ENCODE results near the gene POT1.

Gene POT1

DNA sequence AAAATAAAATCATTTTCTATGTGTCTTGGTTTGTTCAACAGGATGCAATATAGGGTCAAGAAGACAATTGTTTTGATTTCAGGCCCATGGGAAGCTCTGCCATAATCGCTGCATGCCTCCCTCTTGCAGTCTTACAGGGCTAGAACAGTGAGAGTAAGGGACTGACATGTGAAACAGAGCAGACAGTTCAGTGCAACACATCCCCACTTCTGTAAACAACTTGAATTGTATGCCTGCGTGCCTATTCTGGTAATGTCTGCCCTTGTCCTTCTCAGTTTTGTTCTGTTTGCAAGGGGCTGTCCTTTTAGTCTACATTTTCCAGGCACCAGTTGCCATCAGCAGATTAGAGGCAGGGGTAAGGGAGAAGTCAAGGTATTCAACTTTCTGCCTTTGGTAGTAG is 129.2 kb downstream of the POT1 start:
- DNase-seq = no peak

GRCh38 chr7:124799448-124799847 is 130.2 kb downstream of the POT1 start:
- DNase-seq = no peak

DNA sequence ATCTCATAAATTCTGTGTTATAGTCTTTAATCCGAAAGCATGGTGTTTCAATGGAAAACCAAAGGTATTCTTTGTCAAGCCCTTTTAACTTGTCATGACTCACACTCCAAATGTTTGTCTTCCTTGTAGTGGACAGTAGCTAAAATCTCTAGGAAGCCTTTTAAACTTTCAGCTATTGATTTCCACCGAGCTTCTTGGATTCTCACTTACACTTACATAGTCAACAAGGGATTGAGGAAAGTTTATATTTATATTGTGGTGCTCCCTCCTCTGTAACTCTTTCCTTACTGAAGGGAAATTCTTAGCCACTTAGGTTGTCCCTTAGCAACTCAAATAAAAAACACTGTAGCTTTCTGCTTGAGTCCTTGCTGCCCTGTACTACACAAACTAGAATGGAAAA is 132.9 kb downstream of the POT1 start:
- DNase-seq = no peak

DNA sequence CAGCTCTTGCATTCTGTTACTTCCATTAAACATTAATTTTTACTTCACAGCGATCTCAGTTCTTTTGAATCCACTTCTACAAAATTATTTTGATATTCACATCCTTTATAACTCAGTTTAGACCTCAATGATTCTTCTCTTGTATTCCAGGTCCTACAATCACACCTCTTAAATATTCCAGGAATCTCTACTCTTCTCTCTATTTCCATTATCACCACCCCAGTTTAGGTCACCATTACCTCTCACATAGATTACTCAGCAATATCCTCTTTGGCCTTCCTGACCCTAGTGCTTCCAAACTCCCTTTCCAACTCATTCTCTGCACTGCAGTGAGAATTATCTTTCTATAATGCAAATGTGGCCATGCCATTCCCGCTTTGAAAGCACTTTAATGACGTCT is 136.9 kb downstream of the POT1 start:
- no peak for DNase-seq

DNA sequence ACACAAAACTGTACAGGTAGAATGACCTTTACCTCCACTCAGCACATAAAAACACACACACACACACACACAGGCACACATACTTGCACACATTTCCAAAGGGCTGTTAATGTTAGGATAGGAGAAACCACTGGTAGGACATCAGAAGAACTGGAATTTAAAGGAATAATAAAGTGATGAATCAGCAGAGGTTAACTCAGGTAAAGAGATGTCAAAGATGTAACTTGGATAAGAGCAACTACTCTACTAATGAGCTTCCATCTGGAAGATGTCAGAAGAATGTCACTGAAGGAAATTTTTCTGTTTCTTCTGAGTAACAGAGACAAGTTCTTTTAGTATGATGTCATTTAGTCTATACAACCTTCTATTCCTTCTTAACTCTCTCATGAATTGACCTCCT is 137.6 kb downstream of the POT1 start:
- DNase-seq = no peak

DNA sequence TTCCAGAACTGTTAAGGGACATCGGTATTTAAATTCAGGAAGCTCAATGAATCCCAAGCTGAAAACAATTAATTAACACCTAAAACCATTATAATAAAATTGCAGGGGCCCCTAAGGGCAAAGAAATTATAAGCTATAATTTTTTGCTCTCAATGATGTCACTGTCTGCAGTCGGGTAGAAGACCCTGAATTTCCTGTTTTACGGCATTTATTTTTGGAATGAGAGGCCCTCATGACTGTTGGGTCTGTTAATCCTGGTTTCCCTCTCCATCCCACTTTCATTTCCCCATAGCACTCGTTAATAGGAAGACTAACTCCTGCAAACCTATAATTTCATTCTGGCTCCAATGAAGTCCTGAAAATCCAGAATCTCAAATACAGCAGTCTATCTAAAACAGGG is 138.2 kb downstream of the POT1 start:
- no peak for DNase-seq

GRCh38 chr7:124790645-124791044 is 139.0 kb downstream of the POT1 start:
- no peak for DNase-seq

DNA sequence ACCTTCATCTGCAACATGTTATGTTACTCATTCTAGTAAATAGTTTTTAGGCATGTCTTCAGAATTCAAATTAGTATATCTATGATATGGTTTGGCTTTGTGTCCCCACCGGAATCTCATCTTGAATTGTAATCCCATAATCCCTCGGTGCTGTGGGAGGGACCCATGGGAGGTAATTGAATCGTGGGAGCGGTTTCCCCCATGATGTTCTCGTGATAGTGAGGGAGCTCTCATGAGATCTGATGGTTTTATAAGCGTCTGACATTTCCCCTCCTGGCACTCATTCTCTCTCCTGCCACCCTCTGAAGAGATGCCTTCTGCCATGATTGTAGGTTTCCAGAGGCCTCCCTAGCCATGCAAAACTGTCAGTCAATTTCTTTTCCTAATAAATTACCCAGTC is 143.6 kb downstream of the POT1 start:
- no peak for DNase-seq

DNA sequence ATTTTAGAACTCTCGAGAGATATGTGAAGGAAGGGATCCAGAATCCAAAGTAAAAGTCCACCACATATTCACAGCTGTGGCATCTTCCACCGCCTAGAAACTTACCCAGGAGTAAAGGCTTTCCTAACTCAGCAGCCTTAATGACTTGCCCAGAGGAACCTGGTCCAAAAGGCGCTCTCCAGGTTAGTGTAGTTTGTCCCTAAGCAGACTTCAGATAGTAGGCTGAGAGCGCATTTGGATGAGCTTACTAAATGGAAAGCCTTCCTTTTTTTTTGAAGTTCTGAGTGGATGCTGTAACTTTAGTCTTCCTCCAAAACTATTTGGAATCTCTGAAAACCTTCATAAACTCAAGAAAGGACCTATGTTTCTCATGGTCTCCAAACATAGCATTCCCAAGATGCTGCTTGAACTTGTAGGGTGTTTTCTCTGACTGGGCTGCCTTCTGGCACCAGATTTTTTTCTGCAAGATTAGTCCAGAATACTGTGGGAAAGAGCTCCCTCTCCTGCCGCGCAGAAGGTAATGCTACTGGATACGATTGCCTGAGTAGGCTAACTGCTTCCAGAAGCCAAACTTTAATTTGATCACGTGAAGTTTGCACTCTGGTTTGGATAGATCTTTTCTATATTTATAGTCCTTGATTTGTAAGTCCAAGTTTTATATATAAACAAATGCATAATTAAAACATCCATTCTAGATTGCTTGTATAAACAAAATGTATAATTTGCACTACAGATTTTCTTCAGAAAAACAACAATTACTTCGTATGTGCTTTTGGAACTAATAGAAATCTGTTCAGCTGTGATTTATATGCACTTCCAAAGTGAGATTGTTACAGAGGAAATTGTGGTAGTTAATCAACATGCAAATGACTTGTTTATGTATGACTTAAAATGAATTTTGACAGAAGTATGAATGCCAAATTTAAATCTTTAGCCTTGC is 144.5 kb downstream of the POT1 start:
- peak in 1 of 5 experiments; percentile 27 for DNase-seq

GRCh38 chr7:124783271-124783670 is 146.4 kb downstream of the POT1 start:
- DNase-seq = no peak

DNA sequence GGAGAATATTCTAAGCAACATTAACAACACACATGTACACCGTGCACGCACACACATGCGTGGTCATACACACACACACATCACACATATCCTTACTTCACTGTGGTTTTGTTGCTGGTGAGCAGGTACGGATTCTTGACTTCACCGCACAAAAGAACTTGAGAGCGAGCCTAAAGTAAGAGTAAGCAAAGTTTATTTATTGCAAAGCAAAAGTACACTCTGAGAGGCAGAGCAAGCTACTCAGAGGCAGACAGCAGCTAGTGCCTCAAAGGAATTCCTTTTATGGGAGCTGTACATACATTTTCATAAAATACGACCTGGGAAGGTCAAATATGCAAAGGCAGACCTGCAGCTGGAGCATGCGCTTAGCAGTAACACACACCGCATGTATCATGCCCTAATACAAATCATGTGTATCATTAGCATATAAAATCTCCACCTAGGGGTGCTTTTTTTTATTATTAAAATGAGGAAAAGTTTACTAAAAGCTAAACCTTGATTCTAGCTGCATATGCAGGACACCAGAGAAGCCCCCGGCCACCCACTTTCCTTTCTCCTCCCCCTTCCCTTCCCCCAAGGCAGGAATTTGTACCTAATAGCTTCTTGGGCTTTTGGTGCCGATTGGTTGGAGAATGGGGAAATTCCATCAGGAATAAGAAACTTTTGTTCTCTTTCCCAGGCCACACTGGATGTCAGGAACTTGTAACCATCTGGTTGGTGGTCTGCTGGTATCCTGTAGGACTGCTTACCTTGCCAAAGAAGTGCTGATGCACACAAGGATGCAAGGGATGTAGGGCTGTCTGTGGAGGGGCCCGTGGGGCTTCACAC is 147.5 kb downstream of the POT1 start:
- DNase-seq = no peak

GRCh38 chr7:124781418-124781817 is 148.2 kb downstream of the POT1 start:
- no peak for DNase-seq

DNA sequence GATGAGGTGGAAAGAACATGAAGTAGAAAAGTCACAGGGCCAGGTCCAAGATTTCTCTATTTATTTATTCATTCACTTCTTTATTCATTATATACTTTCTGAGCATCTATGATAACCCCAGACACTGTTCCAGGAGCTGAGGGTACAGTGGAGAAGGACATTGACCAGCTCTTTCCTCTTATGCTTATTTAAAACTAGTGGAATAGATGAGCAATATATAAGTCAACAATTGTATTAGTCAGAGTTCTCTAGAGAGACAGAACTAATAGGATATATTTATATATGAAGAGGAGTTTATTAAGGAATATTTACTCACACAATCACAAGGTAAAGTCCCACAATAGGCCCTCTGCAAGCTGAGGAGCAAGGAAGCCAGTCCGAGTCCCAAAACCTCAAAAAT is 149.0 kb downstream of the POT1 start:
- DNase-seq = no peak

- DNase-seq = no peak
These were observed 149.6 kb downstream of the POT1 start for GRCh38 chr7:124780056-124780455.

GRCh38 chr7:124779620-124780019 is 150.0 kb downstream of the POT1 start:
- no peak for DNase-seq

- DNase-seq = no peak
These were observed 150.4 kb downstream of the POT1 start for GRCh38 chr7:124779194-124779593.

DNA sequence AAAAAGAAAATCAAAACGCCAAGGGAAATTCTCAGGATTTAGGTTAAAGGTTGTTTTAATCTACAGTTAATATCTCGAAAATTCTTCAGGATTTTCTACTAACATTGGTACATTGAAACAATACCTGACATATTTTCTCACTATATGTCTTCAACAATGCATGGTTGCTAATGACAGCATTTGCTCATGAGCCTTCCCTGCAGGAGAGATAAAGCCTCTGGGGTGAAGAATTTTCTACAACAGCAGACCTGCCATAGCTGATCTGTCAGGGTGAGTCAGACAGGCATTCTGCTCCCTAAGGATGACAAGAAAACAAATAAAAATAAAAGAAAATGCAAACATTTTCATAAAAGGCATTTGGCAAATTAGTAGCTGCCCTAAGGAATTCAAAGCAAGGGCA is 152.4 kb downstream of the POT1 start:
- no peak for DNase-seq

DNA sequence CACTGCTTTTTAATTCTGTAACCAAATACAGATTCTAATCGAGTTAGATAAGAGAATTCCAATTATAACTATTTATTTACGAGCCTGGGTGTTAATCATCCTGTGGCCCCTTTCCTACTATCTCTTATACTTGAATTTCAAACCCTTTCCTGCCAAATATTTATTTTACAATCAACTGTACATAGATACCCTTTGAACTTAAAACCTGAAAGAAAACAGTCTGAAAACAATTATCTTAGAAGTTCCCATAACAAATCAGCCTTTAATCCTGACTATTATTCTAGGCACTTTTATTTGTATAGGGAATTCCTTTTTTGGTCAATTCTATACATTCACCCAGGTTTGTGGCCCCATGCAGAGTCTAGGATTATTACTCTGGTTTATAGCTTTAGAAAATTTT is 153.5 kb downstream of the POT1 start:
- no peak for DNase-seq

DNA sequence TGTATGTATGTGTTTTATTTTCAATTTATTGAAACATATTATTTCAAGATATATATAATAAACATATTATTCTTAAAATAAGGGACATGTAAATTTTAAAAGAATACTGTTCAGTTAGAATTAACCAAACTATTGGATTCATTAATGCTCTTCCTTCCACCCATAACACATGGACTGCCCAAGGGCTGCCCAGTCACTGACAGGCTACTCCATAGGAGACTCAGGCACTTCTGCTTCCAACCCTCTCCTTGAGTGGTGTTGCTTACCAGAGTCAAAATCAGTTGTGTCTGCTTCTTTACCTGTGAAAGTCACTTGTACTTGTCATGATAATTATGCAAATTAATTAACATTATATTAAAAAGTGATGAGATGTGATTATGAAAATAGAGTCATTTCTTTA is 154.2 kb downstream of the POT1 start:
- no peak for DNase-seq

GRCh38 chr7:124773938-124774337 is 155.7 kb downstream of the POT1 start:
- DNase-seq = no peak

- no peak for DNase-seq
These were observed 156.3 kb downstream of the POT1 start for GRCh38 chr7:124773339-124773738.

Data from T-helper 2 cell (primary cell).